Measurements from ENCODE around the gene RCOR1.

GRCh38 chr14:102586420-102587104 is 5.9 kb upstream of the RCOR1 start:
- no peak for TF ChIP-seq CTCF (IDR thresholded peaks at IDR 0.05; ENCODE audit: low read depth, low read length)
- TF ChIP-seq EZH2phosphoT487 (IDR thresholded peaks at IDR 0.05; ENCODE audit: low read depth), result no peak

Measured in OCI-LY3 (cell line).